Left lung (tissue), 10 donors: Measurements from ENCODE around the gene CXXC5. TPM values are rescaled to one million over a fixed set of nuclear protein-coding genes. Genes with fewer than 3 reads are reported as not detected.

Experiments
- ATAC-seq: fragments of 200-7000 bp; cut with Tn5 transposase; one replicate; pipeline ENCODE4 v1.9.1; 2020; ENCODE audit warnings: moderate library complexity
- DNase-seq, 4 donors: peaks; one replicate each; pipeline ENCODE4 v3.0.0-alpha.2; 2013 to 2020
- H3K27ac ChIP-seq, 2 donors: fragments of 200-600 bp; sonication (generic) in 1 of 2; one replicate each; pipeline versions ENCODE4 v1.5.0 to v1.8.0; 2020 to 2021
- H3K27me3 ChIP-seq, 2 donors: fragments of 200-600 bp; sonication (generic) in 1 of 2; one replicate each; pipeline versions ENCODE4 v1.5.0 to v1.8.0; 2020 to 2021
- H3K36me3 ChIP-seq, 2 donors: fragments of 200-600 bp; sonication (generic) in 1 of 2; one replicate each; pipeline versions ENCODE4 v1.5.0 to v1.8.0; 2020 to 2021
- H3K4me1 ChIP-seq, 2 donors: fragments of 200-600 bp; one replicate each; pipeline ENCODE4 v1.8.0; 2021
- H3K4me3 ChIP-seq, 2 donors: fragments of 200-600 bp; sonication (generic) in 1 of 2; one replicate each; pipeline versions ENCODE4 v1.5.0 to v1.8.0; 2020 to 2021; ENCODE audit warnings: mild to moderate bottlenecking in 1 of 2
- H3K9me3 ChIP-seq, 2 donors: fragments of 200-600 bp; sonication (generic) in 1 of 2; one replicate each; pipeline versions ENCODE4 v1.5.0 to v1.8.0; 2020 to 2021
- CTCF ChIP-seq, 2 donors: fragments of 200-600 bp; sonication (generic) in 1 of 2; IDR thresholded peaks; one replicate each; pipeline versions ENCODE4 v1.5.0 to v1.8.0; 2021; ENCODE audit warnings: antibody characterized with exemption in 2 of 2
- intact Hi-C, 2 donors: fragments of 100-400 bp; cut with DNase I; formaldehyde crosslinking; loops; one replicate each; pipeline versions ENCODE4 v1.11.2 to v1.14.2; 2022
- polyA plus RNA-seq, 6 donors: library from polyadenylated mRNA; unstranded; fragments of 120-200 nt; gene quantifications; one replicate each; pipeline ENCODE4 v1.2.1, GENCODE V29; 2013; ENCODE audit not compliant: insufficient read length in 6 of 6
- total RNA-seq, 2 donors: library from RNA; stranded (reverse); fragmentation: NEBNext Ultra II Directional; extraction: Animal tissue kit (Norgen Biotek cat#: 25700); gene quantifications; one replicate each; pipeline ENCODE4 v1.2.1, GENCODE V29; 2021
- donor health status: DM: no; HTN: yes; CAD: no.
- donor health status: DM: no; HTN: no; CAD: no.

Gene CXXC5
- total and polyA plus RNA-seq, 8 donors = 24.5 to 53.5 (median 40.9) TPM

- H3K36me3 ChIP-seq = peaks cover 0 to 3% of the 10 kb centered on the region in 2 donors
- no peak for DNase-seq
- H3K4me1 ChIP-seq = peaks cover 10 to 17% of the 10 kb centered on the region in 2 donors
- H3K4me3 ChIP-seq = no peak overlapping the region
- no peak overlapping the region for H3K27ac ChIP-seq
- intact Hi-C loops = loop anchor here in 1 of 2 donors (5.0 kb wide), 1 partner anchor 52 kb away; no protein-coding TSS in a partner anchor
- TF ChIP-seq CTCF (IDR thresholded peaks at IDR 0.05) = no peak
- no peaks in the 10 kb centered on the region for H3K9me3 ChIP-seq
- H3K27me3 ChIP-seq = peaks cover 0 to 16% of the 10 kb centered on the region in 2 donors
- no peak for ATAC-seq
Measured at GRCh38 chr5:139688751-139689372, 40.7 kb downstream of the CXXC5 start.

DNA sequence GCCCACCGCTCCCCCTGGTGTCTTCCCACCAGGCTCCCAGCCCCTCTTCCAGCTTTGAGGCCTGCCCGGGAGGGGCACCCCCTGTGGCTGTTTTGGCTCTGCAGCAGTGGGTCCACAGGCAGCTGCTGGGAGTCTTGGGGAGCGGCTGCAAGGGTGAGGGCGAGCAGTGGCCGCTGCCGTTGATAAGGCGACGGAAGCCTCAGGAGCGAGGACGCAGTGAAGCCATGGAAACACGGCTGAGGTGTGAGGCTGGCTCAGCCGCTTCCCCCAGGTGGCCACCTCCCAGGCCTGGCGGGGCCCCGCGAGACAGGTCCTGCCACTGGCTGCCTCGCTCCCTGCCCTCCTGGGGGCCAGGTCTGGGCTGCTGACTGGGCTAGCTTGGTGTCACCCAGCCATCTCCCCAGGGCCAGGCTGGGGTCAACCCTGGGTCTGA is 41.5 kb downstream of the CXXC5 start:
- peaks cover 10 to 17% of the 10 kb centered on the region in 2 donors for H3K4me1 ChIP-seq
- no peaks in the 10 kb centered on the region for H3K36me3 ChIP-seq
- H3K9me3 ChIP-seq = no peaks in the 10 kb centered on the region
- H3K27me3 ChIP-seq = peaks cover 0 to 16% of the 10 kb centered on the region in 2 donors
- H3K27ac ChIP-seq = no peak overlapping the region
- intact Hi-C loops = loop anchor here (5.0 to 10.0 kb wide), 2 partner anchors 52 to 55 kb away; no protein-coding TSS in a partner anchor
- DNase-seq = no peak
- peak; percentile 35 for ATAC-seq
- no peak overlapping the region for H3K4me3 ChIP-seq
- TF ChIP-seq CTCF (IDR thresholded peaks at IDR 0.05) = no peak

DNA sequence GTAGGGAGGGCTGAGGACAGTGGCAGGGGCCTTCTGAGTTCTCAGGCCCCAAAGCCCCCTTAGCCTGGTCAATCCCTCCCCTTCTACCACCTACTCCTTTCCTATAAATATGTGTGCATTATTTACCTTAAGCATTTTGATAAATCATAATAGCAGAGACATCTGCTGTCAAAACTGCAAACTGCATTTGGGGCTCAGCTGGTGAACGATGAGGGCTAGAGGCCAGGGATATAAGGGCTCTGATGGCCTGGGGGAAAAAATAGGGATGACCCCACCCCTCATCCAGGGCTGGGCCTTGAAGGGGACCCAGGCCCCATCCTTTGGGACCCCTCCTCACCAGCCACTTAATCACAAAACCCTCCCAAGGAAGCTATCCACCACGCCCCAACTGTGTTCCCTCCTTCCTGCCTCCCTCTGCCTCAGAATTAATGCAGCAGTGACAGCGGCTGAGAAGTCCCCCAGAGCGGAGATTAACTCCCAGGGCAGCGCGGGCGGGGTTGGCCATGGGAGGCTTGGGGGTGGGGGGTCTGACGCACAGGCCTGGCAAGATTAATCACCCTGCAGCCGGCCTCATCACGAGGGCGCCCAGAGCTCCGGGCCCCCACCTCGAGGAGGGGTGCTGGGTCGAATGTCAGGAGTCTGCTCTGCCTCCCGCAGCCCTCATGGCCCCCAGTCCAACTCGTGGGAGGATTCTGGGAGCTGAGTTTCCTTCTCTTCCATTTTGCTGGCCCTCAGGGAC is 42.1 kb downstream of the CXXC5 start:
- ATAC-seq (peak; percentile 54), DNase-seq (no peak)
- no peaks in the 10 kb centered on the region for H3K9me3 ChIP-seq
- intact Hi-C loops = loop anchor here in 1 of 2 donors (10.0 kb wide), 1 partner anchor 55 kb away; no protein-coding TSS in a partner anchor
- no peak overlapping the region for H3K27ac ChIP-seq
- TF ChIP-seq CTCF (IDR thresholded peaks at IDR 0.05) = peak; percentile 42 to 61
- H3K27me3 ChIP-seq = peaks cover 0 to 18% of the 10 kb centered on the region in 2 donors
- no peak overlapping the region for H3K4me3 ChIP-seq
- peaks cover 10 to 17% of the 10 kb centered on the region in 2 donors for H3K4me1 ChIP-seq
- H3K36me3 ChIP-seq = no peaks in the 10 kb centered on the region

DNA sequence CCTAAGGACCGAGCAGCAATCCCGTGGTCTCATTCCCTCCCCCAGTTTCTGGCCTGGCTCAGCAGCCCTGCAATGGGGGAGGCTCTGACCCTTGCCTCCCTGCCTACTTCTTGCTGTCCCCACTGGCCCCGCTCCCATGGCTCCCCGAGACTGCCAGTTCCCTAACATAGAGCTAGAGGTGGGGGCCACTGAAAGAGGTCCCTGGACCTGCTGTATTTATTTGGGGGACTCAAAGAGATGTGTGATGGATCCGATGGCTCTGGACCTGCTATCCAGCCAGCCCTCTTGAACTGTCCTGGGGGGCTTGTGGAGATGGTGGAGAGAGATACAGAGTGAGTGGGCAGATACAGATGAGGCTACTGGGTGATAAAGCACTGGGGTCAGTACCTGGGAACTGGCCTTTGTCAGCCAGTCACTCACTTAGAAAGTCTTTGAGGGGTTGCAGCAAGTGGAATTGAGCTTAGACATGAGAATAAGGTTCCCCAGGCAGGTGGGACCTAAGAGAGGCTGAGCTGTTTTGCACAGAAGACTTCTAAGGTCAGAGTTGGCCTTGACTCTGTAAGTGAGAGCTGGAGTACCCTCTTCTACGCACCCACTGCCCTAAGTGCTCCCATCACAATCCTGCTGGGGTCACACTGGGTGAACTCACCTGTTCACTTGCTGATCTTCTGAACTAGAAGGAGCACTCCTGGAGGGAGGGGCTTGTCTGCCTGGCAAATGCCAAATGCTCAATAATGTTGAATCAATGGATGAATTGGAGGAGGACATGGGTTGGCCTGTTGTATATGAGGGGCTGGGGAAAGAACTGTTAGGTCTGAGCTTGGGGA is 42.9 kb downstream of the CXXC5 start:
- intact Hi-C loops = loop anchor here in 1 of 2 donors (10.0 kb wide), 1 partner anchor 56 kb away; no protein-coding TSS in a partner anchor
- no peak overlapping the region for H3K27ac ChIP-seq
- no peak for TF ChIP-seq CTCF (IDR thresholded peaks at IDR 0.05)

More for the DNA sequence above, 42.9 kb downstream of the CXXC5 start:
- ATAC-seq = no peak
- Histone ChIP-seq H3K27me3 (peaks cover 0 to 25% of the 10 kb centered on the region in 2 donors), H3K4me1 (peaks cover 10 to 17% of the 10 kb centered on the region in 2 donors), H3K4me3 (no peak overlapping the region), H3K36me3 (no peaks in the 10 kb centered on the region), H3K9me3 (no peaks in the 10 kb centered on the region)
- no peak for DNase-seq
